Calu3 (cell line): Measurements from ENCODE around the gene PRRT1. TPM values are rescaled to one million over a fixed set of nuclear protein-coding genes. Genes with fewer than 3 reads are reported as not detected.
"Not testable (repeated sequence)": the region's sequence is repeated elsewhere in the genome, so short reads cannot be mapped to it uniquely, and the experiment has no call there.

Source experiments
- BruUV-seq: library from RNA; stranded (reverse); fragments of 400-500 nt; replicated peaks from 2 replicates; lab custom pipeline; 2021; lab: Mats Ljungman, UMichigan
- CTCF ChIA-PET: fragments of 300-600 bp; sonication (Branson Sonifier 250); formaldehyde crosslinking; loops from one replicate; lab custom pipeline; 2022; ENCODE audit warnings: antibody characterized with exemption; lab: Charles Lee
- DNase-seq: peaks from one replicate; pipeline ENCODE4 v3.0.0; 2022
- H3K27ac Mint-ChIP-seq: one replicate; pipeline ENCODE4 v1.8.0; 2022; ENCODE audit warnings: mixed read lengths; ENCODE audit not compliant: unreplicated experiment
- H3K27me3 Mint-ChIP-seq: one replicate; pipeline ENCODE4 v1.8.0; 2022; ENCODE audit warnings: mixed read lengths; ENCODE audit not compliant: unreplicated experiment
- H3K36me3 Mint-ChIP-seq: one replicate; pipeline ENCODE4 v1.8.0; 2022; ENCODE audit warnings: mild to moderate bottlenecking, moderate library complexity, mixed read lengths; ENCODE audit not compliant: insufficient read depth, unreplicated experiment
- H3K4me1 Mint-ChIP-seq: one replicate; pipeline ENCODE4 v1.8.0; 2022; ENCODE audit warnings: mild to moderate bottlenecking, low read depth, mixed read lengths; ENCODE audit not compliant: unreplicated experiment
- H3K4me3 Mint-ChIP-seq: one replicate; pipeline ENCODE4 v1.8.0; 2022; ENCODE audit warnings: mild to moderate bottlenecking, low read depth, moderate library complexity, mixed read lengths; ENCODE audit not compliant: unreplicated experiment
- H3K9me3 Mint-ChIP-seq: one replicate; pipeline ENCODE4 v1.8.0; 2022; ENCODE audit warnings: low read depth, mixed read lengths; ENCODE audit not compliant: unreplicated experiment
- intact Hi-C: fragments of 100-400 bp; cut with micrococcal nuclease; formaldehyde crosslinking; loops from one replicate; pipeline ENCODE4 v1.10.0; 2022; ENCODE audit not compliant: unreplicated experiment
- total RNA-seq: library from RNA; stranded (reverse); gene quantifications from 2 replicates; pipeline ENCODE4 v1.2.3, GENCODE V29; 2022
- TF ChIP-seq, protein P1 (sequence below): fragments of 200-600 bp; IDR thresholded peaks from one replicate; pipeline ENCODE4 v1.8.0; 2022; ENCODE audit warnings: antibody characterized with exemption; ENCODE audit not compliant: unreplicated experiment

The PRRT1 gene
- total RNA-seq, 1 experiment from 2014 or later = 1.7 TPM

- Mint-ChIP-seq H3K9me3 (no peaks in the 10 kb centered on the region), H3K36me3 (peaks cover 79% of the 10 kb centered on the region), H3K27me3 (no peaks in the 10 kb centered on the region), H3K4me1 (peaks cover 22% of the 10 kb centered on the region), H3K4me3 (peak overlapping the region; percentile 15), H3K27ac (peak overlapping the region; percentile 55)
- intact Hi-C loops = no loop called here
- CTCF ChIA-PET = interaction anchor here (0.9 kb wide), 1 partner anchor 8 kb away, joined by 3 read pairs; no protein-coding TSS in a partner anchor
- TF ChIP-seq, protein P1, sequence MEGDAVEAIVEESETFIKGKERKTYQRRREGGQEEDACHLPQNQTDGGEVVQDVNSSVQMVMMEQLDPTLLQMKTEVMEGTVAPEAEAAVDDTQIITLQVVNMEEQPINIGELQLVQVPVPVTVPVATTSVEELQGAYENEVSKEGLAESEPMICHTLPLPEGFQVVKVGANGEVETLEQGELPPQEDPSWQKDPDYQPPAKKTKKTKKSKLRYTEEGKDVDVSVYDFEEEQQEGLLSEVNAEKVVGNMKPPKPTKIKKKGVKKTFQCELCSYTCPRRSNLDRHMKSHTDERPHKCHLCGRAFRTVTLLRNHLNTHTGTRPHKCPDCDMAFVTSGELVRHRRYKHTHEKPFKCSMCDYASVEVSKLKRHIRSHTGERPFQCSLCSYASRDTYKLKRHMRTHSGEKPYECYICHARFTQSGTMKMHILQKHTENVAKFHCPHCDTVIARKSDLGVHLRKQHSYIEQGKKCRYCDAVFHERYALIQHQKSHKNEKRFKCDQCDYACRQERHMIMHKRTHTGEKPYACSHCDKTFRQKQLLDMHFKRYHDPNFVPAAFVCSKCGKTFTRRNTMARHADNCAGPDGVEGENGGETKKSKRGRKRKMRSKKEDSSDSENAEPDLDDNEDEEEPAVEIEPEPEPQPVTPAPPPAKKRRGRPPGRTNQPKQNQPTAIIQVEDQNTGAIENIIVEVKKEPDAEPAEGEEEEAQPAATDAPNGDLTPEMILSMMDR = no peak
- DNase-seq = no peak
- BruUV-seq = no TSS peak
Measured at GRCh38 chr6:32187009-32187709, 35.4 kb upstream of the PRRT1 start.

DNA sequence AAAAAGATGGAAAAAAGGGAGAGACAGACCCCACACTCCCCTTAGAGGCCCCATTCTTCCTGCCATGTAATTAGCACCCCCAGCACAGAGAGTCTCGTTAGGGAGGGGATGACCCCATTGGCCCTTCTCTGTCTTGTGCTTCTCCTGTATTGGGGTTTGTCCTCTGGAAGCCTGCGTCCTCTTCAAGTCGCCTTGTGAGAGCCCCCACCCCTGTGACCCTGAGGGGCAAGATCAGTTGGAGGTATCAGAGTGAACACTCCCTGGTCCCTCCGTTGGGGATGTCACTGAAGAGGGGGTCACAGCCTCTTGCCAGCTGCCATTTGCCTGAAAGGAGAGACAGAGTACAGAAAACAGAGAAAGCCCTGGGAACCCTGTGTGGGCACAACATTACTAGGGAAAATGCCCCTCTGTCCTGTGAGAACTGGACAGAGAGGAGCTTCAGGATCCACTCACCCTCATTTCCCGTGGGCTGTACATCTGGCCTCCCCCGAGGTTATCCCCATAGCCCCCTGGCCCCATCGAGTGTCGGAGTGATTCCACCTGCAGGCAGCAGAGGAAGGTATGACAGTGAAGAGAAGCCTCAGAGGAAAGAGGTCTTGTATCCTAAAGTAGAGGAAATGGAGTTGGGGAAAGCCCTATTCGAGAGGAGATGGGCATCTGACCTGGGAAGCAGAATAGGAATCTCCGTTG, 34.6 kb upstream of the PRRT1 start:
- BruUV-seq, H3K4me3 Mint-ChIP-seq, H3K27me3 Mint-ChIP-seq, H3K9me3 Mint-ChIP-seq, DNase-seq, intact Hi-C loops: not testable (repeated sequence)
- Mint-ChIP-seq H3K36me3 (peaks cover 73% of the 10 kb centered on the region), H3K27ac (peak overlapping the region; percentile 12), H3K4me1 (peaks cover 22% of the 10 kb centered on the region)
- CTCF ChIA-PET = interaction anchor here (0.9 to 1.0 kb wide), 2 partner anchors 9 kb away, joined by 3 to 4 read pairs; no protein-coding TSS in a partner anchor

DNA sequence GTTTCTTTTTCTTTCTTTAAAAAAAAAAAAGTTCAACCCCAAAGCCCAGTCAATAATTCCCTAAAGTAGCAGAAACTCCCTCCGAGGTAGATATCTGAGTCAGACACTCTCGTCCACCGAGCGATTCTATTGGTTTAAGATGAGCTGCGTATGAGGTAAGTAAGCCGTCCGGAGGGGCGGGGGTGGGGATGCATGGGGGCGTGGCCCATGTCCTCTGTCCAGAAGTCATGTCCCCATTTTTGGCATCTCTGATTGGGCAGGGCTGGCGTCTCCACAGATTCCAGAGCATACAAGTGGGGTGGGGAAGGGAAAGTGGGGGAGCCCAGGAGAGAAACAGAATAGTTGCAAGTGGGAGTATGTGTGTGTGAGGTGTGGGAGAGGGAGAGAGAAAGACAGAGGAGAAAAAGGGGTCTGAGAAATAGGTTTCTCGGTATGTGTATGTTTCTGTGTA, 34.0 kb upstream of the PRRT1 start:
- peaks cover 22% of the 10 kb centered on the region for H3K4me1 Mint-ChIP-seq
- CTCF ChIA-PET = interaction anchor here (0.6 to 1.0 kb wide), 2 partner anchors 10 to 784 kb away, joined by 3 to 4 read pairs; no protein-coding TSS in a partner anchor
- H3K27ac Mint-ChIP-seq = peak overlapping the region; percentile 12
- H3K36me3 Mint-ChIP-seq = peaks cover 77% of the 10 kb centered on the region
- H3K9me3 Mint-ChIP-seq, BruUV-seq, H3K27me3 Mint-ChIP-seq, intact Hi-C loops, H3K4me3 Mint-ChIP-seq: not testable (repeated sequence)
- DNase-seq = peak; percentile 43

GRCh38 chr6:32184084-32184640, 32.4 kb upstream of the PRRT1 start, which contains the start of gene AGER:
TSS of gene AGER (minus strand) at chr6:32184253. CDS start at chr6:32184222, 31 bp downstream.
- CTCF ChIA-PET = no interaction called here
- peaks cover 76% of the 10 kb centered on the region for H3K36me3 Mint-ChIP-seq
- no peak for DNase-seq
- H3K4me1 Mint-ChIP-seq = peaks cover 22% of the 10 kb centered on the region
- no peak within 1 kb of the TSS for H3K27ac Mint-ChIP-seq
- TF ChIP-seq, protein P1 = no peak
- intact Hi-C loops = no loop called here
- H3K9me3 Mint-ChIP-seq = no peaks in the 10 kb centered on the region
- H3K4me3 Mint-ChIP-seq = no peak within 1 kb of the TSS
- no peaks in the 10 kb centered on the region for H3K27me3 Mint-ChIP-seq
- no TSS peak for BruUV-seq

DNA sequence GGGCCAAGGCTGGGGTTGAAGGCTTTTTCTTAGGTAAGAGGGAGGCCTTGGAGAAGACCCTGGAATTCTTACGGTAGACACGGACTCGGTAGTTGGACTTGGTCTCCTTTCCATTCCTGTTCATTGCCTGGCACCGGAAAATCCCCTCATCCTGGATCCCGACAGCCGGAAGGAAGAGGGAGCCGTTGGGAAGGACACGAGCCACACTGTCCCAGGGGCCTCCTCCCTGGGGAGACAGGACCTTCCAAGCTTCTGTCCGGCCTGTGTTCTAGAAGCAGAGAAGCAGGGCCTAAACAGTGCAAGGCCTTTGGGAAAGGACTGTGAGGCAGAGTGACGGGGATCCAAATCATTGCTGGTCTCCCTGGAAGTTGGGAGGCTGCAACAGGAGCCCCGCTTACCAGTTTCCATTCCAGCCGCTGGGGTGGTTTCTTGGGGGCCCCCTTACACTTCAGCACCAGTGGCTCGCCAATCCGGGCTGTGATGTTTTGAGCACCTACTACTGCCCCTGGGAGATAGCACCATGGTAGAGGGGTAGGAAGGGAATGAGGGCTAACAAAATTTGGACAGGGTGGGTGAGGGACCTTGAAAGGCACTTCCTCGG, 31.8 kb upstream of the PRRT1 start:
- Mint-ChIP-seq H3K4me1 (peaks cover 22% of the 10 kb centered on the region), H3K4me3 (no peak overlapping the region), H3K27me3 (no peaks in the 10 kb centered on the region), H3K9me3 (no peaks in the 10 kb centered on the region), H3K27ac (no peak overlapping the region), H3K36me3 (peaks cover 76% of the 10 kb centered on the region)
- CTCF ChIA-PET = no interaction called here
- DNase-seq = no peak
- TF ChIP-seq, protein P1 = no peak
- no TSS peak for BruUV-seq
- intact Hi-C loops = no loop called here
